HFFc6 (cell line): ENCODE measurements around the gene ZNRF1. TPM values are rescaled to one million over a fixed set of nuclear protein-coding genes. Genes with fewer than 3 reads are reported as not detected.
"Not testable (repeated sequence)": the region's sequence is repeated elsewhere in the genome, so short reads cannot be mapped to it uniquely, and the experiment has no call there.

Experiments
- DNase-seq: peaks from one replicate; pipeline ENCODE4 v3.0.0-alpha.2; 2018
- H3K27ac Mint-ChIP-seq: 2 replicates; pipeline ENCODE4 v1.8.0; 2020; ENCODE audit warnings: mild to moderate bottlenecking, mixed read lengths
- H3K27me3 Mint-ChIP-seq: 2 replicates; pipeline ENCODE4 v1.8.0; 2021; ENCODE audit warnings: mild to moderate bottlenecking, moderate library complexity, mixed read lengths; ENCODE audit not compliant: insufficient read depth
- H3K36me3 Mint-ChIP-seq: 2 replicates; pipeline ENCODE4 v1.8.0; 2021; ENCODE audit warnings: low read depth, mixed read lengths
- H3K4me1 Mint-ChIP-seq: 2 replicates; pipeline ENCODE4 v1.8.0; 2020; ENCODE audit warnings: low read depth, mixed read lengths
- H3K4me3 Mint-ChIP-seq: 2 replicates; pipeline ENCODE4 v1.8.0; 2020; ENCODE audit warnings: mild to moderate bottlenecking, moderate library complexity, mixed read lengths
- H3K9me3 Mint-ChIP-seq: 2 replicates; pipeline ENCODE4 v1.8.0; 2020; ENCODE audit warnings: mild to moderate bottlenecking, mixed read lengths
- CTCF ChIP-seq: fragments of 200-600 bp; sonication (generic); IDR thresholded peaks from 2 replicates; pipeline ENCODE4 v1.5.0; 2021; ENCODE audit warnings: antibody characterized with exemption, mild to moderate bottlenecking
- total RNA-seq, 6 experiments: library from RNA; stranded (reverse); fragmentation: NEBNext Ultra II Directional; extraction: Animal tissue kit (Norgen Biotek cat#: 25700); gene quantifications; 2 replicates in 1 of 6; 3 replicates in 5 of 6; pipeline ENCODE4 v1.2.3, GENCODE V29; 2021

The ZNRF1 gene
- total RNA-seq, 6 experiments from 2014 or later, result 21.7 to 31.3 (median 28.0) TPM

- peaks cover 13% of the 10 kb centered on the region for H3K36me3 Mint-ChIP-seq
- peaks cover 17% of the 10 kb centered on the region for H3K9me3 Mint-ChIP-seq
- H3K4me3 Mint-ChIP-seq, result no peak overlapping the region
- H3K27ac Mint-ChIP-seq, result no peak overlapping the region
- DNase-seq, result no peak
- peaks cover 6% of the 10 kb centered on the region for H3K4me1 Mint-ChIP-seq
- H3K27me3 Mint-ChIP-seq, result peaks cover 6% of the 10 kb centered on the region
- no peak for TF ChIP-seq CTCF
These were observed 120.2 kb downstream of the ZNRF1 start for GRCh38 chr16:75118943-75119539.

- TF ChIP-seq CTCF, result no peak
- H3K27me3 Mint-ChIP-seq, result peaks cover 6% of the 10 kb centered on the region
- H3K9me3 Mint-ChIP-seq, result peaks cover 17% of the 10 kb centered on the region
- H3K36me3 Mint-ChIP-seq, result peaks cover 13% of the 10 kb centered on the region
- H3K4me1 Mint-ChIP-seq, result peaks cover 6% of the 10 kb centered on the region
- no peak for DNase-seq
- no peak overlapping the region for H3K4me3 Mint-ChIP-seq
- H3K27ac Mint-ChIP-seq, result no peak overlapping the region
These were observed 121.4 kb downstream of the ZNRF1 start for GRCh38 chr16:75120253-75120652.

GRCh38 chr16:75121949-75122568, 123.2 kb downstream of the ZNRF1 start:
- no peak for DNase-seq
- Mint-ChIP-seq H3K9me3 (peaks cover 19% of the 10 kb centered on the region), H3K36me3 (peaks cover 14% of the 10 kb centered on the region), H3K27ac (no peak overlapping the region), H3K4me1 (no peaks in the 10 kb centered on the region), H3K27me3 (peaks cover 8% of the 10 kb centered on the region), H3K4me3 (no peak overlapping the region)
- TF ChIP-seq CTCF, result no peak

DNA sequence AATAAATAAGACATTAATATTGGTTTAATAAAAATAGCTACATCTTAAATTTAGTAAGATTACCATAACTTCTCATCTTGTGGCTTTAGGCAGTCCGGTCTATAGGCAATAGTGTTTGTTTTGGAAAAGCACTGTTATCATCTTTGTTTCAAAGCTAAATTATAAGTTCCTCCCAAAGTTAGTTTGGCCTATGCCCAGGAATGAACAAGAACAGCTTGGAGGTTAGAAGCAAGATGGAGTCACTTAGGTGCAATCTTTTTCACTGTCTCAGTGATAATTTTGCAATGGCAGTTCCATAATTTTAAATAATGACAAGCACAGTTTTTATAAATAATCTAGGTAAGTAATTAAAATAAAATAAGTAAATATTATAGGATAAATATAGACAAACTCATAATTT, 123.8 kb downstream of the ZNRF1 start:
- TF ChIP-seq CTCF, result no peak
- Mint-ChIP-seq H3K27me3 (peaks cover 12% of the 10 kb centered on the region), H3K4me3 (no peak overlapping the region), H3K9me3 (peaks cover 25% of the 10 kb centered on the region), H3K36me3 (peaks cover 19% of the 10 kb centered on the region), H3K27ac (no peak overlapping the region), H3K4me1 (no peaks in the 10 kb centered on the region)
- DNase-seq, result no peak

DNA sequence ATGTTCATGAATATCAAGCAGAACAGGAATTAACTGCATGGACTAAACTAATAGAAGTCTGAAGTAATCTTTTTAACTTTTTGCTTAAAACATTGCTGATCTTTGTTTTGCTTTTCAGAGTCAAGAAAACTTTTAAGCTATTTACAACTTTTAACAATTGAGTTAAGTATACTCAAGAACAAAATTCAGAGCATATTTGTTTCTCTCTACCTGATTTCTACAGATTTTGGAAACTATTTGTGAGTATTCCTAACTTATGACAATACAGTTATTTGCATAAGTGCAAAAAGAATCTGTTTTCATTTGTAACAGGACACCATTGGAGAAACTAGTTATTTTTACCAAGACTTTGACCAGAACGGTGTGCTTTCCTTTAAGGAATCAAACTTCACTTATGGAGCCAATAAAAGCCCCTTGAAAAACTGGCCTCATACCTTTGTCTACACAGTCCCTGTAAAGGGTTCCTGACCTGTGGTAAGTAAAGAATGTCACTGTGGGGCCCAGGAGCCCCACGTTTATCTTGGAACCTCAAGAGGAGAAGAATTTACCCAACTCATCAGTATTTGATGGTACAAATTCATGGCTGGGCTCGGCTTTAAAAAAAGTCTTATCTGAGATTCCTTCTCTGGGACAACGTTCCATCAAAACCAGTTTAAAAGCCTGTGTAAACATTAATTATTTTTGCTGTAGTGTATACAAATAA, 129.0 kb downstream of the ZNRF1 start:
- H3K4me1 Mint-ChIP-seq, result no peaks in the 10 kb centered on the region
- DNase-seq, result no peak
- H3K36me3 Mint-ChIP-seq, result peaks cover 13% of the 10 kb centered on the region
- H3K27ac Mint-ChIP-seq, result no peak overlapping the region
- no peak for TF ChIP-seq CTCF
- H3K27me3 Mint-ChIP-seq, result peaks cover 13% of the 10 kb centered on the region
- no peak overlapping the region for H3K4me3 Mint-ChIP-seq
- H3K9me3 Mint-ChIP-seq, result peaks cover 15% of the 10 kb centered on the region

DNA sequence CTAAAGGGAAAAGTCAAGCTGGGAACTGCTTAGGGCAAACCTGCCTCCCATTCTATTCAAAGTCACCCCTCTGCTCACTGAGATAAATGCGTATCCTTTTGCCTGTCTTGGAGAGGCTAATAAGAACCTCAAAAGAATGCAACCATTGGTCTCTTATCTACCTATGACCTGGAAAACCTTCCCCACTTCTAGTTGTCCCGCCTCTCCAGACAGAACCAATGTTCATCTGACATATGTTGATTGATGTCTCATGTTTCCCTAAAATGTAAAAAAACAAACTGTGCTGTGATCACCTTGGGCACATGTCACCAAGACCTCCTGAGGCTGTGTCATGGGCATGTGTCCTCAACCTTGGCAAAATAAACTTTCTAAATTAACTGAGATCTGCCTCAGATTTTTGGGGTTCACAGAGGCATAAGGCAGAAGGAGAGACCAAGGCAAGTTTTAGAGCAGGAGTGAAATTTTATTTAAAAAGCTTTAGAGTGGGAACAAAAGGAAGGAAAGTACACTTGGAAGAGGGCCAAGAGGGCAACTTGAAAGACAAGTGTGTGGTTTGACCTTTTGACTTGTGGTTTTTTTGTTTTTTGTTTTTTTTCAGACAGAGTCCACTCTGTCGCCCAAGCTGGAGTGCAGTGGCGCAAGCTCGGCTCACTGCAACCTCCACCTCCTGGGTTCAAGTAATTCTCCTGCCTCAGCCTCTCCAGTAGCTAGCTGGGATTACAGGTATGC, 130.8 kb downstream of the ZNRF1 start:
- Mint-ChIP-seq H3K27me3 (peaks cover 16% of the 10 kb centered on the region), H3K36me3 (peaks cover 13% of the 10 kb centered on the region), H3K9me3 (peaks cover 15% of the 10 kb centered on the region)
- H3K27ac Mint-ChIP-seq, DNase-seq, H3K4me3 Mint-ChIP-seq, H3K4me1 Mint-ChIP-seq: not testable (repeated sequence)
